ENCODE results near the gene CDC5L. TPM values are rescaled to one million over a fixed set of nuclear protein-coding genes. Genes with fewer than 3 reads are reported as not detected.

The CDC5L gene
- total RNA-seq, 6 donors from 2014 or later, result 5.4 to 24.0 (median 13.8) TPM

GRCh38 chr6:44352259-44352658 lies 35.2 kb upstream of the CDC5L start:
- Histone ChIP-seq H3K36me3 (no peaks in the 10 kb centered on the region), H3K27ac (no peak overlapping the region), H3K27me3 (no peaks in the 10 kb centered on the region), H3K9me3 (peaks cover 0 to 4% (median 1%) of the 10 kb centered on the region in 4 donors), H3K4me3 (no peak overlapping the region), H3K4me1 (no peaks in the 10 kb centered on the region)
- TF ChIP-seq EP300 (IDR thresholded peaks at IDR 0.05), result no peak
- TF ChIP-seq POLR2AphosphoS5 (IDR thresholded peaks at IDR 0.05), result no peak
- TF ChIP-seq POLR2A (IDR thresholded peaks at IDR 0.05), result no peak
- TF ChIP-seq CTCF (IDR thresholded peaks at IDR 0.05), result no peak
- no peak for DNase-seq
- no peak for ATAC-seq (ENCODE audit: low FRiP score in 2 of 2)
- 78 to 80% methylated on average over 4 of the region's 4 CpGs for whole genome bisulfite sequencing, 2 donors

GRCh38 chr6:44353336-44353735 lies 34.2 kb upstream of the CDC5L start:
- ATAC-seq (ENCODE audit: low FRiP score in 2 of 2) (no peak), DNase-seq (no peak)
- no peak overlapping the region for H3K27ac ChIP-seq
- TF ChIP-seq EP300 (IDR thresholded peaks at IDR 0.05), result no peak
- TF ChIP-seq POLR2A (IDR thresholded peaks at IDR 0.05), result no peak
- no peak for TF ChIP-seq CTCF (IDR thresholded peaks at IDR 0.05)
- TF ChIP-seq POLR2AphosphoS5 (IDR thresholded peaks at IDR 0.05), result no peak
- H3K4me1 ChIP-seq, result no peaks in the 10 kb centered on the region
- WGBS, 2 donors, result 57 to 60% methylated on average over 2 of the region's 2 CpGs
- peaks cover 0 to 4% (median 1%) of the 10 kb centered on the region in 4 donors for H3K9me3 ChIP-seq
- no peaks in the 10 kb centered on the region for H3K36me3 ChIP-seq
- H3K27me3 ChIP-seq, result no peaks in the 10 kb centered on the region
- H3K4me3 ChIP-seq, result no peak overlapping the region

- no peak for TF ChIP-seq EP300 (IDR thresholded peaks at IDR 0.05)
- no peak for TF ChIP-seq POLR2A (IDR thresholded peaks at IDR 0.05)
- TF ChIP-seq CTCF (IDR thresholded peaks at IDR 0.05), result no peak
- no peak for TF ChIP-seq POLR2AphosphoS5 (IDR thresholded peaks at IDR 0.05)
- Histone ChIP-seq H3K9me3 (peaks cover 0 to 4% (median 1%) of the 10 kb centered on the region in 4 donors), H3K27ac (no peak overlapping the region), H3K4me3 (no peak overlapping the region), H3K27me3 (no peaks in the 10 kb centered on the region), H3K36me3 (no peaks in the 10 kb centered on the region), H3K4me1 (no peaks in the 10 kb centered on the region)
- WGBS, 2 donors, result 62 to 90% methylated on average over 4 of the region's 4 CpGs
- no peak for DNase-seq
- no peak for ATAC-seq (ENCODE audit: low FRiP score in 2 of 2)
Measured at GRCh38 chr6:44355640-44356039, 31.9 kb upstream of the CDC5L start.

- ATAC-seq (ENCODE audit: low FRiP score in 2 of 2) (no peak), DNase-seq (no peak)
- Histone ChIP-seq H3K36me3 (no peaks in the 10 kb centered on the region), H3K4me3 (no peak overlapping the region), H3K4me1 (no peaks in the 10 kb centered on the region), H3K9me3 (peaks cover 0 to 4% (median 1%) of the 10 kb centered on the region in 4 donors), H3K27me3 (no peaks in the 10 kb centered on the region), H3K27ac (no peak overlapping the region)
- TF ChIP-seq EP300 (IDR thresholded peaks at IDR 0.05) (no peak), POLR2AphosphoS5 (IDR thresholded peaks at IDR 0.05) (no peak), CTCF (IDR thresholded peaks at IDR 0.05) (no peak), POLR2A (IDR thresholded peaks at IDR 0.05) (no peak)
- 64 to 77% methylated on average over 1 of the region's 1 CpG for WGBS, 2 donors
Measured at GRCh38 chr6:44356487-44356886, 31.0 kb upstream of the CDC5L start.

GRCh38 chr6:44359973-44360372 lies 27.5 kb upstream of the CDC5L start:
- no peak for ATAC-seq (ENCODE audit: low FRiP score in 2 of 2)
- no peak for DNase-seq
- H3K27me3 ChIP-seq, result no peaks in the 10 kb centered on the region
- H3K36me3 ChIP-seq, result no peaks in the 10 kb centered on the region
- 76 to 78% methylated on average over 3 of the region's 3 CpGs for WGBS, 2 donors
- H3K4me1 ChIP-seq, result no peaks in the 10 kb centered on the region
- H3K27ac ChIP-seq, result no peak overlapping the region
- TF ChIP-seq POLR2A (IDR thresholded peaks at IDR 0.05) (no peak), POLR2AphosphoS5 (IDR thresholded peaks at IDR 0.05) (no peak), CTCF (IDR thresholded peaks at IDR 0.05) (no peak), EP300 (IDR thresholded peaks at IDR 0.05) (no peak)
- H3K9me3 ChIP-seq, result peaks cover 0 to 4% (median 1%) of the 10 kb centered on the region in 4 donors
- H3K4me3 ChIP-seq, result no peak overlapping the region

Data from upper lobe of left lung (tissue), 6 donors.